ENCODE results near the gene ZNF318. TPM values are rescaled to one million over a fixed set of nuclear protein-coding genes. Genes with fewer than 3 reads are reported as not detected.
A peak's percentile ranks its signal among the peaks of the same experiment; 100 is the strongest.
"Not testable (repeated sequence)": the region's sequence is repeated elsewhere in the genome, so short reads cannot be mapped to it uniquely, and the experiment has no call there.

ZNF318 gene
- total RNA-seq, 1 donor from 2014 or later: 10.2 TPM

DNA sequence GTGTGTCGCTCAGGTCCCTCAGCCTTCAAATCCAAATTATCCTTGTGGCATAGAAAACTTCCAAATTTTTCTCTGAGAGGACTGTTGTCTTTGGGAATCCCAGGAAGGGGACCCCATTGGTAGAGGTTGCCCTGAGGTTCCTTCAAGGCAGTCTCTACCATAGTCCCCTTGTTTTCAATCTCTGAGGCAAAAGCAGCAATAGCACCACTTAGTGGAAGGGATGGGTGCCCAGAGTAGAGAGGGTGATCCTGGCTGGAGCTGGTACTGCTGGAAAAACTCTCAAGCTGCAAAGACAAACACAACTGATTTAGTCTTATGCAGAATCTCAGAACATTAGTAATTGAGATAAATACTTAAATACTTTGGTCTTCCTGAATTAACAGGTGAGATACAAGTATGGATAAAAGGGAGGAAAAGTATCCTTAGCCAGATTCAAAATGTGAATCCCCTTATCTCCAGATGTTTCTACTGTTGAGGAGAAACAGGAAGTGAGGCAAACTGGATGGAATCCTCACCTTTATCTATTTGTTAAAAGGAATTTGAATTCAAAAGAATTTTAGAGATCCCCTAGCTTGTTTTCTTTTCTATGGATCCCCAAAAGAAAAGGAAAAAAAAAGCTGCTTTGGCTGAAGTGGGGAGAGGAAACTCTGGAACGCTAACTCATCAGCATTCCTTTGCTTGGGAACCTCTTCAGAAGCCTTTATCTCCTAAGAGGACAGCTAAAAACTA, 13.4 kb downstream of the ZNF318 start:
- intact Hi-C loops (cut with DNase I): loop anchor here (5.0 kb wide), 1 partner anchor 94 kb away; no protein-coding TSS in a partner anchor
- DNase-seq: no peak
- peak; percentile 80 for ATAC-seq (ENCODE audit: poor library complexity)

DNA sequence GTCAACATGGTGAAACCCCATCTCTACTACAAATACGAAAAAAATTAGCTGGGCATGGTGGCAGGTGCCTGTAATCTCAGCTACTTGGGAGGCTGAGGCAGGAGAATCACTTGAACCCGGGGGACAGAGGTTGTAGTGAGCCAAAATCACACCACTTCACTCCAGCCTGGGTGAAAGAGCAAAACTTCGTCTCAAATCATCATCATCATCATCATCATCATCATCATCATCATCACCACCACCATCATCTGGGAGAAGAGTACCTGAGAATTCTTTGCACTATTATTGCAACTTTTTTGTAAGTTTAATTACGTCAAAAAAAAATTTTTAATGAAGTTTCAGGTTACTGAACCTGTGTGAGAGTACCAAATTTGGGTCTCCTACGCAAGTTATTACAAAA, 17.5 kb downstream of the ZNF318 start:
- ATAC-seq (ENCODE audit: poor library complexity); DNase-seq; intact Hi-C loops (cut with DNase I): not testable (repeated sequence)

DNA sequence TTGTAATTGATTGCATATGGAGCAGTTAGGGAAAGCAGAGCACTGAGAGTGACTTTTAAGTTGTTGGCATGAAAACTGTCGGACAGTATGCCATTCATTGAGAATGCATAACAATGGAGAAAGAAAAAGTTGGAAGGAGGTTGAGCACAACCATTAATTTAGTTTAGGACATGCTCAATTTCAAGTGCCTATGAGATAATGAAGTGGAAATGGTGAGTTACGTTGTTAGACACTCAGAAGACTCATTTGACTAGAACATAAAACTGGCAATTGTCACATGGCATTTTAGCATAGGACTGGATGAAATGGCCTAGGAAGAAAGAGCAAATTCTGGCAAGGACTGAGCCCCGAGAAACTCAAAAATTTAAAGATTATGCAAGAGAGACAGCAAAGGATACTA, 22.0 kb downstream of the ZNF318 start:
- ATAC-seq (ENCODE audit: poor library complexity) (no peak), DNase-seq (no peak)
- intact Hi-C loops (cut with DNase I): no loop called here

DNA sequence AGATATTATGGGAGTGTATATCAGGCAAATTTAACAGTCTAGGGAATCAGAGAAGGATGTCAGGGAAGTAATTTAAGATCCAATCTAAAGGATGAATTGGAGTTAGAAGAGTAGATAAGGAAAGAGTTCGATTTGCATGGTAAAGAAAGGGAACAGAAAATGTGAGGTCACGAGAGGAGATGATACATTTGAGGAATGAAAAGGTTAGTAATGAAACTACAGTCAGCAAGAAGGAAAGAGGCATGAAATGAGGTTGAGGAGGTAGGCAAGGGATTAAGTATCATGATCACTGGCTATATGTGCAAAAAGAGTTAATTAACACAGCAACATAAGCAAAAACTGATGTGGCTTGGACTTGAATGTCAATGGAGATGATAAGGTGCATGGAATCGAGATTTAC, 22.4 kb downstream of the ZNF318 start:
- DNase-seq: no peak
- no peak for ATAC-seq (ENCODE audit: poor library complexity)
- intact Hi-C loops (cut with DNase I): no loop called here

DNA sequence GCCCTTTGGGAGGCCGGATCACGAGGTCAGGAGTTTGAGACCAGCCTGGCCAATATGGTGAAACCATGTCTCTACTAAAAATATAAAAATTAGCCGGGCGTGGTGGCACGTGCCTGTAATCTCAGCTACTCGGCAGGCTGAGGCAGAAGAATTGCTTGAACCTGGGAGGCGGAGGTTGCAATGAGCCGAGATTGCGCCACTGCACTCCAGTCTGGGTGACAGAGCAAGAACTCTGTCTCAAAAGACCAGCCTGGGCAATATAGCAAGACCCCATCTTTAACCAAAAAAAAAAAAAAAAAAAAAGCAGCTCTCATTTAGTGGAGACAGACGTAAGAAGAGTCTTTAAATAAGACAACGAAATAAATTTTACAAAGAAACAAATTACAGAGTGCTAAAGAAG, 23.2 kb downstream of the ZNF318 start:
- DNase-seq; intact Hi-C loops (cut with DNase I); ATAC-seq (ENCODE audit: poor library complexity): not testable (repeated sequence)

DNA sequence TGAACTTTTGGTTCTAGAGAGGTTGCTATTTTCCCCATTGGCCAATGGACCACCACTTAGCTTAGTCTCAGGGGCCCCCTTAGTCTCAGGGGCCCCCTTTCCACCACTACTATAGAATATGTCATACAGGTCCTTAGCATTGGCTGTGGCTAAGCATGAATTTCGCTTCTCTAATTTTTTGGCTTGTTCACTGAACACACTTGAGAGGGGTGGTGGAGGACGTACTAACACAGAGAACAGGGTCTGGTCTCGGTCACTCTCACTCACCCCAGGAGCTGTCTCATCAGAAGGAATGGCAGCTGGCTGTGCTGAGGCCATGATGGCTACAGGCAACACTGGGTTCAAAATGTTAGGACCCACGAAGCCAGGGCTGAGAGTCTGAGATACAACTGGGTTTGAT, 30.3 kb downstream of the ZNF318 start:
- intact Hi-C loops (cut with DNase I): loop anchor here (10.0 kb wide), 1 partner anchor 434 kb away; no protein-coding TSS in a partner anchor
- no peak for ATAC-seq (ENCODE audit: poor library complexity)

DNA sequence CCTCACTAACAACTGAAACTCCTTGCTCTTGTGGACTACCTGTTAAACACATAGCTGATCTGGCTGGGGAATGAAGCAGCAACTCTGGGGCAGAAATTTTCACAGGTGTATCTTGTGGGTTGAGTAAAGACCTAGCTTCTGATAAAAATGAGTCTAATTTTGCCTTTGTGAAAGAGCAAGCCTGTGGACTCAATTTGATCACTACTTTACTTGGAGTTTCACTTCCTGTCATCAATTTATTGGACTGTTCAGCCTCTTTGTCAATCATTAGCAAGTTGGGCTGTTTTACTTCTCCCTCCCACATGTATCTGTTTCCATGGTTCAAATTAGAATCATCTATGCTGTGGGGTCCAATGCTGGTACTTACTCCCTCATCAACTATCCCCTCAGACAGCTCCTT, 31.2 kb downstream of the ZNF318 start:
- intact Hi-C loops (cut with DNase I): loop anchor here (10.0 kb wide), 1 partner anchor 433 kb away; no protein-coding TSS in a partner anchor
- no peak for DNase-seq
- ATAC-seq (ENCODE audit: poor library complexity): no peak

More for the DNA sequence above, 30.3 kb downstream of the ZNF318 start:
- DNase-seq: no peak

DNA sequence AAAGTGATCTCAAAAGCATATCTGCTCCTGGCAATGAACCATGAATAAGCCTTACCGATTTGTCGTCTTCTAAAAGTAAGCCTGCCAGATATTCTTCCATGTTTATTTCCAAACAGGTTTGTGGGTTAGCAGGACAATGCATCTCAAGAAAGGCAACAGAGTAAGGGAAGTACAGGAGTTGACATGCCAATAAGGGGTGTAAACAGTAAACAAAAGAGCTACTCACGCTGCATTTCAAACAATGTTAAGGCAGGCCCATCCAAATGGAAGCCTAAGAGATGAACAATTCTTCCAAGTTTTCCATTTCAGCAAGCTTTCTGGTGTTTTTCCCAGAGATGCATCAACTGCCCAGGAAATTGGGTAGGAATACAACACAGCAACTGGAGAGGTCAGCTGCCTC, 33.1 kb downstream of the ZNF318 start:
- ATAC-seq (ENCODE audit: poor library complexity): no peak
- intact Hi-C loops (cut with DNase I): loop anchor here (10.0 kb wide), 1 partner anchor 432 kb away; no protein-coding TSS in a partner anchor
- no peak for DNase-seq

DNA sequence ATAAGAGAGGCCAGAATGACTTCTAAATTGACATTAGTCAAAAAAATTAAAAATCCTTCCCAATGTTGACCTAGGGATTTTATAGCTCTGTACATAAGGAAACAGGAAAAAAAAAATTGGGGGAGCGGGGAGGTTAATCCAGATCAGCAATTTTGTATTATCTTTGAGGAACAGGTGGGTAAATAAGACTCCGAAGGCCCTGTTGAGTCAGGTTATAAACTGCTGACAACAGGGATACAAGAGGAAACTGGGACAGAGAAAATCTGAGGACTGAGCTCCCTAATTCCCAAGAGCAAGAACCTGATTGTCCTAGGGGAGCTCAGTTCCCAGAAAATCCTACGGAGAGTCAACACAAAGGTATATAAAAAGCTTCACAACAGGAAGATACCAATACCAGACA, 34.0 kb downstream of the ZNF318 start:
- intact Hi-C loops (cut with DNase I): loop anchor here (10.0 kb wide), 1 partner anchor 431 kb away; no protein-coding TSS in a partner anchor

DNA sequence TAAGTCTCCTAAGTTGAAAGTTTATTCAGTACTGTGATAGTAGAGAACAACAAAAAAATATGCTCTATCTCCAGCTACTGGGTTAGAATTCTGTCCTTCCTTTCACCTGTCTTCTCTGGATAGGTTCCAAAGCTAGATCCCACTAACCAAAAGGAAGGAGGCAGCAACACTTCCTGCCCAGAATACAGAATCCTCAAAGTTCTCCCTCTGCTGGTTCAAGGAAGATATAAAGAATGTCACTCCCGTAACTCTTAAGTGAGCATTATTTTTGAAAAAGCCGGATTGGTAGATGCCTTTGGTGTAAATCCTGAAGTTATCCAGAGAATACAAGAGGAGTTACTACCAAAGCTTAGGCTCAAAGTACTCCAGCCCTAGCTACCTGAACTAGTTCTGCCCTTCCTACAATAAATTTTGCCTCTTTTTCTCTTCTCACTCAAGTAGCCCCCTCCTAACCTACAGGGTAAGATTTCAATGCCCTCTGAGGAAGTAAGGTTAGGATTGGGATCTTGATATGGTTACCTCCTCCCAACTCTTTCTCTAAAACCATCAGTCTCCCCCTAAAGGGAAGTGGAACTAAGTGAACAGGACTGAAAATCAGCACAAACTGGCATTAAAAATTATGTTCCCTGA, 34.9 kb downstream of the ZNF318 start:
- intact Hi-C loops (cut with DNase I): loop anchor here (5.0 to 10.0 kb wide), 2 partner anchors 67 to 430 kb away; no protein-coding TSS in a partner anchor

More for the DNA sequence above, 34.0 kb downstream of the ZNF318 start:
- ATAC-seq (ENCODE audit: poor library complexity) (no peak), DNase-seq (no peak)

DNA sequence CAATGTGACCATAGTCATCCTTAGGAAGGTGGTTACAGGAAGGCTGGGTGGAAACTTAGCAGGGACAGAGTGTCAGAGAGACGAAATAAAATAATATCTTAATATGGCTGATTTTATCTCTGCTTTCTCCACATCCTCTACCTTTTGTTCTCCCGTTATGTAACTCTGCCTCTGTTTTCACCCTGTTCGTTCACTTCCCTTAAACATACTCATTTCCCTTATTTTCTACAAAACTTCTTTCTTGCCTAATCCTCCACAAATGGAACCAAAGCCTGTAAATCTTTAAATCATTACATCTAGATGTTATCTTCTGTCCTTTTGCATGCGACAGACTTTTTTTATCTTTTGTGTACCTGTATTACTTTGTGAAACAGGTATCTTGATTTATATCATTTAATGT, 37.6 kb downstream of the ZNF318 start:
- DNase-seq: no peak
- intact Hi-C loops (cut with DNase I): loop anchor here (5.0 to 10.0 kb wide), 2 partner anchors 65 to 427 kb away; no protein-coding TSS in a partner anchor
- ATAC-seq (ENCODE audit: poor library complexity): no peak

More for the DNA sequence above, 34.9 kb downstream of the ZNF318 start:
- peak; percentile 66 for ATAC-seq (ENCODE audit: poor library complexity)
- no peak for DNase-seq

DNA sequence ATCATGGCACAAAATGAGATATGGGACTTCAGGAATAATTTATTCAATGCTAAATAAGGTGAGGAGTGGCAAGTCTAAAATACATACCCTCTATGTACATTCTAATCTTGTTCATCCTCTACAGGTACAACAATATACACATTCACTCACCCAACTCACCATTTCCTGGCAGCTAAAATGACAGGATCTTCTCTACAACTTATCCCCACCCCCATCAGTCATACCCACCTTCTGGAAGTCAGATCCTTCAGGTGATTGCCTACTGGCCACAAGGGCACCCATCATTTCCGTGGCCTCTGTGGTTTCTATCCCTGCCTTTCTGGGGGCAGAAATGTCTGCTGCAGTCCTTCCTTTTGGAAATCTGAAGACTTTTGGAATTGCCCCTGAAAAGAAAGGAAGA, 38.0 kb downstream of the ZNF318 start:
- intact Hi-C loops (cut with DNase I): loop anchor here (5.0 to 10.0 kb wide), 2 partner anchors 64 to 427 kb away; no protein-coding TSS in a partner anchor
- no peak for DNase-seq
- no peak for ATAC-seq (ENCODE audit: poor library complexity)

DNA sequence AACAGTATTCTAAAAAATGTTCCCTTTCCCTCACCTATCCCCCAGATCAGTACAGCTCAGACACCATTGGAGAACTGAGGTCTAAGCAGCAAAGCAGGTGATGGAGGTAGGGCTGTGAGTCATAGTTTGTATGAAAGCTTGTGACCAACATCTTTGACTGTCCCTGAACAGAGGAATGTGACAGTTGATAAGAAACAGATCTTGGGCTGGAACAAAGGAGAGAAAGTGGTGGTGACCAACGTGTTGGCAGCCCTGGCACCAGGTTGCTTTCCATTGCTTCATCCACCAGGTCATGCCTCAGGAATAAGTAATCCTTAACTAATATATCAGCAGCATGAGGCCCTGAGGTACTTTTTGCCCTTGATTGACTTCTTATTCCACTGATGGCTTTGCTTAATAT, 40.9 kb downstream of the ZNF318 start:
- ATAC-seq (ENCODE audit: poor library complexity) (peak; percentile 97), DNase-seq (peak; percentile 63)
- intact Hi-C loops (cut with DNase I): no loop called here

DNA sequence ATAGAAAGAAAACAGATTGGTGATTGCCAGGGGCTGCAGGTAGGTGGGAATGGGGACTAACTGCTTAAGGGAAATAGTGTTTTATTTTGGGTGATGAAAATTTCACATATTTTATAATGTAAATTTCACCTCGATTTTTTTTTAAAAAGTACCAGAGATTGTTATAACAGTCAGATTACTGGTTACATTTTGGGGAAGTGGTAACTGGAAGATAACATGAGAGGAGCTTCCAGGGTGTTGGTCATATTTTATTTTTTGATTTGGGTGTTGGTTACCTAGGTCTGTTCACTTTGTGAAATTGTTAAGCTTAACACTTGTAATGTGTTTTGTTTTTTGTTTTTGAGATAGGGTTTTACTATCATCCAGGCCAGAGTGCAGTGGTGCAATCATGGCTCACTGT, 43.6 kb downstream of the ZNF318 start:
- ATAC-seq (ENCODE audit: poor library complexity) (no peak), DNase-seq (no peak)
- intact Hi-C loops (cut with DNase I): no loop called here

DNA sequence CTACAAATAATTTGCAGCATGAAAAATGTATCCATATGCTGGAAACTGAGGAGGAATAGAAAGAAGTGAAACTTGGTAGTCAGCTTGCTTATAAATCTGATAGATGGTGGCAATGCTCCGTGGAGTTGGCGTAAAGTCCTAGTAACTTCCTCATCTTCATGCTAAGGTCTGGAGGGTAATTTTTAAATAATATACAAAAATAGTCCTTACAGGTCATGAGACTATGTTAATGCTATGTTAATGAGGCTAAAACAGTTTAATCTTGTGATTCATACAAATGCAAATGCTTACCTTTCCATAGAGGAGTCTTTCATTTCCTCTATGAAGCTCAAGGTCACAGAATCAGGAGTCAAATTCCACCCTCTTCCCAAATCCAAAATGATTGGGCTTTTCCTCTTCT, 51.4 kb downstream of the ZNF318 start:
- intact Hi-C loops (cut with DNase I): no loop called here
- no peak for ATAC-seq (ENCODE audit: poor library complexity)

DNA sequence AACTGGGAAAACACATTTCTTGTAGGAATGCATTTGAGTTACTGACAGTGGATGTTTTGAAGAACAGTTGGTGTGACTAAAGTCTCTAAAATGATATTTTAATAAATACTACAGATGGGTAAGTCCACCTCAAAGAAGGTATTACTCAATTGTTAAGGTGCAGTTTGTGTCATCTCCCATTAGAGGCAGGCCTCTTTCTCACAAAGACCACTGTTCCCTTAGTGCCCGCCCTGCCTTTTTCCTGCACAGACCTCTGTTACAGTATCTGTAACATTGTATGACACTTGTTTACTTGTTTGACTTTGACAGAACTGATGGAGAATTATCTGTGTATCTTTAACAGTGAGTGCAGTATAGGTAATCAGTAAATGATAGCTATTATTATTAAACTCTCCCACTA, 55.6 kb downstream of the ZNF318 start:
- ATAC-seq (ENCODE audit: poor library complexity): no peak
- intact Hi-C loops (cut with DNase I): no loop called here
- no peak for DNase-seq

More for the DNA sequence above, 51.4 kb downstream of the ZNF318 start:
- DNase-seq: no peak

DNA sequence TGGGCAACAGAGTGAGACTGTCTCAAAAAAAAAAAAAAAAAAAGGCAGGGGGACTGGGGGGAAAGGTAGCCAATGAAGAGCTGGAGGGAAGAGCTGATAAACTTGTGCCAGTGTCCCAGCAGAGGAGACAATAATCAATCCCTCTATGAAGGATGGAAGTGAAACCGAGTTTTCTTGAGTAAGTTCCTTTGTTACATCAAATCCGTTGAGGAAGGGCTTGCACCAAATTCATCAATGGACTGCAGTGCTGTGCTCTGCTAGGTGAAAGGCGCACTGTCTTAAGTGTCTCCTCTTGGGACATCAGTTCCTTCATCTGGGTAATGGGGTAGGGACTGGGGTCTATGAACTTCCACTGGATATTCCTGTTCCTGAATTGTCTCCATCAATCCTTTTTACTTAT, 57.8 kb downstream of the ZNF318 start:
- no peak for ATAC-seq (ENCODE audit: poor library complexity)
- intact Hi-C loops (cut with DNase I): no loop called here
- DNase-seq: no peak

DNA sequence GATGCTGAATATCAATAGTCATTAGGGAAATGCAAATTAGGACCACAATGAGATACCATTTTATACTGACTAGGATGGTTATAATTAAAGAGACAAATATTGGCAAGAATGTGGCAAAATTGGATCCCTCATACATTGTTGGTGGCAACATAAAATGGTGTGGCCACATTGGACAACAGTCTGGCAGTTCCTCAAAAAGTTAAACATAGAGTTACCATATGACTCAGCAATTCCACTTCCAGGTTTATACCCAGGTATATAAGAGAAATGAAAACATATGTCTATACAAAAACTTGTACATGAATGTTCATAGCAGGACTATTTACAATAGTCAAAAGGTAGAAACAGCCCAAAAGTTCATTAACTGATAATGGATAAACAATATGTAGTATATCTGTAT, 58.8 kb downstream of the ZNF318 start:
- ATAC-seq (ENCODE audit: poor library complexity) (no peak), DNase-seq (no peak)
- intact Hi-C loops (cut with DNase I): no loop called here

DNA sequence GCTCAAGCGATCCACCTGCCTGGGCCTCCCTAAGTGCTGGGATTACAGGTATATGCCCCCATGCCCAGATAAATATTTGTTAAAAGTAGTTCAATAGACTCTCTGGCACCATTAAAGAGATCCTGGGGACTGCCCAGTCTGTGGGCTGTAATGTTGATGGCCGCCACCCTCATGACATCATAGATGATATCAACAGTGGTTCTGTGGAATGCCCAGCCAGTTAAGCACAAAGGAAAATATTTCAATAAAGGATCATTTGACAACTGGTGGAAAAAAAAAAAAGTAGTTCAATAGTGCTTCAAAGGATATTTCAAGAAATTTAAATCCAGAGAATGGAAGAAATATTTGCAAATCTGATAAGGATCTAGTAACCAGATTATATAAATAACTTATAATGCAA, 59.3 kb downstream of the ZNF318 start:
- no peak for DNase-seq
- ATAC-seq (ENCODE audit: poor library complexity): no peak
- intact Hi-C loops (cut with DNase I): no loop called here

DNA sequence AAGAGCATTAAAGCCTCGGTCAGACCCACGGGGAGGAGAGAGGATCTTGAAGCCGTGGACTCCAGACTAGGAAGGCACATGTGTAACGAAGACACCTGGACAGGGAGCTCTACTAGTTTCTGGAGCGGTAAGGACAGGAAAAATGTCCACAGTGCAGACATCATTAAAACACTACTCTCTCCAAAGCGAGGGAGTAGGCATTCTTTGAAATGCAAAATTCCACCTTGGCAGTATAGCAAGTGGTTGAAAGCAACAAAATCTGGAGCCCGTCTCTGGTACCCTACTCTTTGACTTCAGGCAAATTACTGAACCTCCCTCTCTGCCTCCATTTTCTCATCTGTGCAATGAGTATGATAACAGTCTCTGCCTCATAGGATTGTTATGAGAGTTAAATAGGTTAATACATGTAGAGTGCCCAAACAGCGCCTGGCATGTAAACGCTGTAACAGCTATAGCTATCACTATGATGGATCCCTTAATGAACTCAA, 60.4 kb downstream of the ZNF318 start:
- DNase-seq (no peak), ATAC-seq (ENCODE audit: poor library complexity) (peak; percentile 11)
- intact Hi-C loops (cut with DNase I): no loop called here
